ENCODE results near the gene MED6.
A peak's percentile ranks its signal among the peaks of the same experiment; 100 is the strongest.

MED6 gene

GRCh38 chr14:70600382-70601157, at the start of gene MED6:
MED6 (minus strand) TSS chr14:70600655; CDS start chr14:70600637, 18 bp downstream.
- DNase-seq (ENCODE audit: low read depth in 3 of 3) = peak; percentile 86 to 88 (median 87)

DNA sequence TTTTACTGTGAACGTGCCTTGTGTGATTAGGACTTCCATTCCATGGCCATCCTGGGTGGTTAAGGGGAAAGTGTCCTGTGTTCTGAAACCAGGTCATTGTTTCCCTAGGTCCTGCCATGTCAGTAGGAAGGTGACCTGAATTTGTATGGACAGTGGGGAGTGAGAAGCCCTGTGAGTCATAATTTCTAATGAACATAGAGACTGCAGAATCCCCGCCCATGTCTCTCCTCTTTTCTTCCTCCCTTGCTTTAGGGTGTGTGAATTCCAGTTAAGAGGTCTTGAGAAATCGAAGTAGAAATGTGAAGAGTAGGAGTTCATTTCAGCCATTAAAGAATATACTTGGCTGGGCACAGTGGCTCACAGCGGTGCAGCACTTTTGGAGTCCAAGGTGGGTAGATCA, 49.3 kb upstream of the MED6 start:
- DNase-seq (ENCODE audit: low read depth in 3 of 3) = no peak

GRCh38 chr14:70648346-70648745, 47.9 kb upstream of the MED6 start:
- no peak for DNase-seq (ENCODE audit: low read depth in 3 of 3)

- DNase-seq (ENCODE audit: low read depth in 3 of 3) = no peak
These were observed 46.2 kb upstream of the MED6 start for GRCh38 chr14:70646705-70647104.

DNA sequence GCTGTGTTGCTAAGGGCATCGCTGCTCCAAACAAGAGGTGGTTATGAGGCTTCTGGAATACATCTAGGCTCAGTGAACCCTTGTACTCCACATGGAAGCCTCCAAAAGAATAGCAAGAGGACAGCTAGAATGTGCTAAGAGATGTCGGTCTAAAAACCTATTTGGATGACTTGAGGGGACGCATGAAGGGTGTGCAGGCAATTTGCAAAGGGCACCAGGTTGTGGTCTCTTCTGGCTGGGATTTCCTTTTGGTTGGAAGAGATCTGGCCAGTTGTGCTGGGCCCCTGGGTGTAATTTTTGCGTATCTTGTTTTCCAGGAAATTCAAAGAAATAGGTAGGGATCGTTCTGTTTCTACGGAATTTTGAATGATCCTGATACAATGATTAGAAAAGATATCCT, 45.4 kb upstream of the MED6 start:
- no peak for DNase-seq (ENCODE audit: low read depth in 3 of 3)

DNA sequence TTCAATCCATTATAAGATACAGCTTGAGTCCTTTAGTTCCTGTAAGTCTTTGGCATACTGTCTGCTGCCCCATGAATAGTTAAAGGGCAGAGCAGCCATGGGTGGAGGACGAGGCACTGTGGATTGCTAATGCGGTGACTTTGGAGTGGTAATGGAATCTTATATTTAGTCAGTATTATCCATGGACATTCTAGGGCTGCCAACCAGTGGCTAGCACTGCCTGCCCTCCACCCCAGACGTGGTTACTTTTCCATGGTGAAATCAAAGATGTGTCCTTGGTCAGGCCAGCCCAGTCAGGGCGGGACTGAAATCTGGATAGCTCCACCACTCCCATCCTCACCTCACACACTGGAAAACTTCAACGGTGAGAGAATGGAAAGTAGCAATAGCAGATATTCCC, 43.5 kb upstream of the MED6 start:
- DNase-seq (ENCODE audit: low read depth in 3 of 3) = no peak

DNA sequence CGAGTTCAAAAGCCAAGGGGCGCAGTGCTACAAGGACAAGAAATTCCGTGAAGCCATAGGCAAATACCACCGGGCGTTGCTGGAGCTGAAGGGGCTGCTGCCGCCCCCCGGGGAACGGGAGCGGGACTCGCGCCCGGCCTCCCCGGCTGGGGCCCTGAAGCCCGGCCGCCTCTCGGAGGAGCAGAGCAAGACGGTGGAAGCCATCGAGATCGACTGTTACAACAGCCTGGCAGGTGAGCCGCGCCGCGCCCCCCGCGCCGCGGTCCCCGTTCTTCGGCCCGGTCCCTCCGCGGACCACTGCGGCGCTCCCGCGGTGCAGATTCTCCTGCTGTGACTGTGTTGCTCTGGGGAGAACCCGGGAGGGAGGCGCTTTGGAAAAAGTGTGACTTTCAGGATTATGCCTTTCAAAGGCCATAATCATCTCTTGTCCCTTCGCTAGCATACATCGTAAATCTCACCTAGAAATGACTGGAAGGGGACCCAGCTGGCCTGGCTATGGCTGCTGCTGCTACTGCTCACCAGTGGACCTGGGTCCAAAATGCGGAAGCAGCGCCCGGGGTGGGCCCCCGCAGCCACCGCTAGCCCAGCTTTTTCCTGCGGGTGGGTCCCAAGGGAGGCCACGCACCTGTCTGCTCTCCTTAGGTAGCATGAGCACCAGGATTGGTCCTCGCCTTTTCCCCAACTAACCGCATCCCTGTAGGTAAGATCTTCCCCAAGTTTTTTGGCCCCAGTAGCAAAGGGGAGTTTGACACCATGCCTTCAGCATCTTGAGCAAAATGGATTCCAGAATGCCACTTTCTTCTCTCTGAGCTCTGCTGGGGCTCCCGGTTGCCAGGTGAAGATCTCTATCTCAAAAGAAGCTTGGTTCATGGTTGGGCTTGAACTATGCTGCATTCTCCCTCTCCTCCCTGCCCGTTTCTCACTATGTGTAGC, 42.1 kb upstream of the MED6 start:
- peak in 1 of 3 experiments; percentile 35 for DNase-seq (ENCODE audit: low read depth in 3 of 3)

DNA sequence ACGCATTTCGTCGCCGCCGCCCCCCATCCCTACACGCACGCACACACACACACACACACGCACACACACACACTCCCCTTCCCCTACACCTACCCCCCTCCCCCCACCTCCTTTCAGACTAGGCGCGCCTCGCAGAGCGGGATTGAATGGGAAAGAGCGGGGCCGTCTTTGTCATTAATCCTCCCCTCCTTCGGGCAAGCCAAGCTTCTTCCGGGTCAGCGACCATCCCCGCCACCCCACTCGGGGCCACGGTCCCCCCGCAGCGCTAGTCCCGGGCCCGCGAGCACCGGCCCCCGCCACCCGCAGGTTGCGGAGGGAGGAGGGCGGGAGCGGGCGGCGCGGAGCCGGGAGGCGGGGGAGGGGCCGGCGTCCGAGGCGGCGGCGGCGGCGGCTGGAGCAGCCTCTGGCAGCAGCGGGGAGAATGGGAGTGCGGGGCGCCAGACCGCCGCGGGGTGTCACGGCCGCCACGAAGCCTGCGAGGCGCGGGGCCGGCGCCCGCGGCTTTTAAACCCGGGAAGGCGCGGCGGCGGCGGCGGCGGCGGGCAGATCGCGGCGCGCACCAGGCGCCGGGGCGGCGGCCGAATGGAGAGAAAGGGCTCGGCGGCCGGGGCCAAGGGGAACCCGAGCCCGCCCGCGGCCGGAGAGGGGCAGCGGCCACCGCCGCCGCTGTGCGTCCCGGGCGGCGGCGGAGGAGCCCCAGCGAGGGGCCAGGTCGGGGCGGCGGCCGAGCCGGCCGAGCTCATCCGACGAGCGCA, 41.3 kb upstream of the MED6 start, which contains the start of gene TTC9:
TSS of gene TTC9 (plus strand) at position 369 of the 755 bp plus-strand sequence. CDS start at position 583, 214 bp downstream.
- peak in 1 of 3 experiments; percentile 41 for DNase-seq (ENCODE audit: low read depth in 3 of 3)

DNA sequence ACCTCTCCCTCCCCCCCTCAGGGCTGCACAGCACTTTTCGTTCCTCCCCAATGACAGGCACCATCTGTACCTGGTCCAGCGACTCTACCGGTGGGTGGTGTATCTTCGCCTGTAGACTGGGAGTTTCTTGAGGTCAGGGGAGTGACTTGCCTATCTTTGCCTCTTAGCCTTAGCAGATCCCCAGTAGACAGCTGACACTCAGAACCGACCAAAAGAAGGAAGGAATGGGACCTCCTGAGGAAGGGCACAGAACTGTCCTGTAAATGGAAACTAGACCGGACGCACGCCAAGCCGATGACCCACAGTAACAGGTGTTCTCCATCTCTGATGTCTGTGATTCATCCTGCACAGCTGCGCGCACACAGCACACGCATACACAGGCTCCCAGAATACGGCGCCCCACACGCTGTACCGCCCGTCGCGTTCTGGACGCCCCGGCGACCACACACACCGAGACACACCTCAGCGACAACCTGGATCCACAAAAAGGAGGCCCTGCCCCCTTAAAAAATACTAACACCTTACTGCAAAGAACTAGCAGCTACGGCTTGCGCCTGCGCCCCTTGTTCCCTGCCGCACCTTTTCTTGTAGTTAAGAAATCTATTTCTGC, 40.6 kb upstream of the MED6 start:
- DNase-seq (ENCODE audit: low read depth in 3 of 3) = peak in 1 of 3 experiments; percentile 13

DNA sequence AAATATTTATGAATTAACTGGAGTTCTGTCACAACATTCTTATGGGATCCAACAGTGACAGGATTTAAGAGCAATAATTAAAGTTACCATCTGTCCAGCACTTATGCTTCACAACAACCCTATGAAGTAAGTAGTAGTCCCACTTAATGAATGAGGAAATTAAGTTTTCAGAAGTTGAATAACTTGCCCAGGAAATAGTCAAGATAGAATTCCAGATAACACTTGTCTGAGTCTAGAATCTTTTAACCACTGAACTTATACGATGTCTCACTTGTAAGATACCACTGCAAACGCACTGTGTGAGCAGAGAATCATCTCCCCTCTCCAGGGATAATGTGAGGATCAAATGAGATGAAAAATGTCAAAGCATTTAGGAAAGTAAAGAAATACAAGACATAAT, 38.0 kb upstream of the MED6 start:
- no peak for DNase-seq (ENCODE audit: low read depth in 3 of 3)

GRCh38 chr14:70635971-70636595, 35.6 kb upstream of the MED6 start:
- no peak for DNase-seq (ENCODE audit: low read depth in 3 of 3)

- DNase-seq (ENCODE audit: low read depth in 3 of 3) = no peak
These were observed 31.5 kb upstream of the MED6 start for GRCh38 chr14:70631948-70632347.

GRCh38 chr14:70624972-70625371, 24.5 kb upstream of the MED6 start:
- DNase-seq (ENCODE audit: low read depth in 3 of 3) = no peak

GRCh38 chr14:70622111-70622712, 21.8 kb upstream of the MED6 start:
- peak in 2 of 3 experiments; percentile 22 to 29 for DNase-seq (ENCODE audit: low read depth in 3 of 3)

- no peak for DNase-seq (ENCODE audit: low read depth in 3 of 3)
These were observed 19.3 kb upstream of the MED6 start for GRCh38 chr14:70619708-70620107.

DNA sequence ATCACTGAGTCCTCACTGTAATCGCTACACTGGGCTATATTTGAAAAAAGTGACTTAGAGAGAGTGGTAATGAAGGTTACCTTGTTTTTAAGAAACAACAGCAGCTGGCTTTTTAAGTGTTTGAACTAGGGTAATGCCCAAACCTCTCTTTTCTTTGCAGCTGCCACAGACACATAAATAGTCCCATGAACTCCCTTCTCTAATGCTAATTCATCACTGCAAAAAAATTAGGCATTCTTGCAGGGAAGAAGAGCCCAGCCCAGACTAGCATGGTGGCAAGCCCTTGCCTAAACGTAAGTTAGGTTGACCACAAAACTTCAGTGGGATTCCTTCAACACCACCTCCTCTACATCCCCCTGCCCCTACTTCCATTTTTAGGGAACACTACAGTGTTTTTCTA, 17.9 kb upstream of the MED6 start:
- DNase-seq (ENCODE audit: low read depth in 3 of 3) = no peak

DNA sequence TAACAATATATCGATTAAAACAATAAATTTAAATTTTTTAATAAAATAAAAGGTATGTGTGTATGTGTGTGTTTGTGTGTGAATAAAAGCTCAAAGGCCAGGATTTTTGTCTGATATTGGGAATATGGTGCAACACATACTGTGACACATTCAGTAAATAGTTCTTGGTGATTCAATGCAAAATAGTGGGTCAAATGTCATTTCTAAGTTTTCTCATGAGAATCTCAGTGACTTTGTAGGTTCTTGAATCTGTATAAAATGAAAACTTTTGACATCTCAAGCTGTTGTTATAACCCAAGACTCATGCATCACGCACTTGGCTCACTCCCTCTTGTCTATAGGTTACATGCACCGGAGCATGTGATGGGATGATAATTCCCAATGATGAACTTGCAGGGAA, 16.2 kb upstream of the MED6 start:
- no peak for DNase-seq (ENCODE audit: low read depth in 3 of 3)

- DNase-seq (ENCODE audit: low read depth in 3 of 3) = no peak
These were observed 10.8 kb upstream of the MED6 start for GRCh38 chr14:70611216-70611615.

DNA sequence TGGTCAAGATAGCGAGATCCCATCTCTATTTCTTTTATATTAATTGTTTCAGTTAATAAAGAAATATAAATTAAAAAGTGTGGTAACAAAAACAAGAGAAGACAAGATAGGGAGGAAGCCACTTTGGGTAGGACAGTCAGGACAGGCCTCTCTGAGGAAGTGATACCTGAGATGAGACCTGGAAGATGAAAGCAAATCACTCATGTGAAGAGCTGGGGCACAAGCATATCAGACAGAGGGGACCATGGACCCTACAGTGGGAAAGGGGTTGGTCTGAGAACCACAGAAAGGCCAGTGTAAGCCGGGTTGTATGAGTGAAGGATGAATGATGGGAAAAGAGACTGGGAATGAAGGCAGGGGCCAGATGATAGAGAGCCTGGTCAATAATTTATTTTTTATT, 1.8 kb upstream of the MED6 start:
- no peak for DNase-seq (ENCODE audit: low read depth in 3 of 3)

DNA sequence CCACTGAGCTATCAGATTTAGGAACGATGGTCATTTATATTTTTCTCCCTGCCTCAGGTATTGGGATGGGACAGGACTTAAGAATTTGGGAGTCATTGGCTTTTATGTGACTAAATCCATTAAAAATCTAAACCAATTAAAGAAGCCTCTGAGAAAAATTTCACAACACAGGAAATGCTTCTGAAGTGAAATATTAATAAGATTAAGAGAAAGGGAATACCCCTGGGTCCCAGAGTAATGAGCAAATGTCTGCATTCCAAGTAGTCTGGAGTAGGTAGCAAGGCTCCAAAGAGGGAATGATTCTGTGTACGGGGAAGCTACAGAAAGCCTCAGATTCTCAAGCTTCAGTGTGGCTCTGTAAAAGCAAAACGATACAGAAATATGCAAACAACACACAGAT, 707 bp upstream of the MED6 start:
- no peak for DNase-seq (ENCODE audit: low read depth in 3 of 3)

DNA sequence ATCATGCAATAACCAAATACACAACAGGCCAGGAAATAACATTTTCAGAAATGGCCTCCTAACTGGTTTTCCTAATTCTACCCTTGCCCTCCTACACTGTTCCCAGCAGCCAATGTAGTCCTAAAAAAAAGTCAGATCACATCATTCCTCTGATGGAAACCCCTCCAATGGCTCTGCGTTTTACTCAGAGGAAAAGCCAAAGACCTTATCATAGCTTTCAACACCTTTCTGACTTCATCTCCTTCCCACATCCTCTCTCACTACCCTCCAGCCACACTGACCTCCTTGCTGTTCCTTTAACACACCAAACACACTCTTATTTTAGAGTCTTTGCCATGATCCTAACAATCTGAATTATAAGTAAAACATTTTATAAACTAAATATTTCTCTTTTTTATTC, 1.1 kb downstream of the MED6 start:
- no peak for DNase-seq (ENCODE audit: low read depth in 3 of 3)

All from stimulated activated CD4-positive, alpha-beta T cell treated with anti-CD3 and anti-CD28 coated beads, TNF-alpha, amount 100 ng/mL, for 4 hours (primary cell).